NCI-H345 (cell line): ENCODE results near the gene UBTF.
A peak's percentile ranks its signal among the peaks of the same experiment; 100 is the strongest.
"Not testable (repeated sequence)": the region's sequence is repeated elsewhere in the genome, so short reads cannot be mapped to it uniquely, and the experiment has no call there.

Source experiments
- DNase-seq: peaks from one replicate; lab custom pipeline; 2025; lab: John Stamatoyannopoulos, UW

Gene UBTF

DNA sequence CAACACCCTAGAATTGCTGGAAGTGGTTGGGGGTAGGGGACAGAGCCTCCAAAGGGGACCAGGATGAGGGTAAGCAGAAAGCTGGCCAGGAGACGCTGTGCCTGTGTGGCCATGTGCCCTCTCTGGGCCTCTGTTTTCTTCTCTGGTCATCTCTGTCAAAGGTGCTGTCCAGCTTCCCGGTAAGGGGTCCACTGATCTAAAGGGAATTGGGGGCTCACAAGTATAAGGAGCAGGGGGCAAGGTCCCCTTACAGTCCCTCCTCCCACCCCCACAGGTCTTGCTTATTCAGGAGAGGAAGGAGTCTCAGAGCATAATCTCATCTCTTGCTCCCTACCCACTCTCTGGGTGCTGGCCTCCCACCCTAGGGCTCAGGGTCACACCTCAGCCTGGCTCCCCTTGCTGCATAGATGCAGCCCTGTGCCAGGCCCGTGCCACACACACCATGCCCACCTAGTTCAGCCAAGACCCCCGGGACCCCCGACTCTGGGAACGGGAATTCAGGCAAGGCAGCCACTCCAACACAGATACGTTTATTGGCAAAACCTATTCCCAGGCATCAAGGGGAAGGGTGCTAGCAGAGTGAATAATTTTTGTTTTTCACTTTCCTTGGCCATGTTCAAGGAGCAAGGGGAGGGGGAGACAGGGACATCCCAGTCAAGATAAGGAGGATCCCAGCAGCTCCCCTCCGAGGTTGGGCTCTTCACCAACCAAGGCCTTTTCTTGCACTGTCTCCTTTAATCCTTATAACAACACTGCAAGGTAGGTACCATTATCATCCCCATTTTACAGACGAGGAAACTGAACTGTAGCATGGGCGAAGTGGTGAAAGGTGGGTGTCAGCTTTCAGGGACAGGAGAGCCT lies 28.6 kb upstream of the UBTF start:
- no peak for DNase-seq

DNA sequence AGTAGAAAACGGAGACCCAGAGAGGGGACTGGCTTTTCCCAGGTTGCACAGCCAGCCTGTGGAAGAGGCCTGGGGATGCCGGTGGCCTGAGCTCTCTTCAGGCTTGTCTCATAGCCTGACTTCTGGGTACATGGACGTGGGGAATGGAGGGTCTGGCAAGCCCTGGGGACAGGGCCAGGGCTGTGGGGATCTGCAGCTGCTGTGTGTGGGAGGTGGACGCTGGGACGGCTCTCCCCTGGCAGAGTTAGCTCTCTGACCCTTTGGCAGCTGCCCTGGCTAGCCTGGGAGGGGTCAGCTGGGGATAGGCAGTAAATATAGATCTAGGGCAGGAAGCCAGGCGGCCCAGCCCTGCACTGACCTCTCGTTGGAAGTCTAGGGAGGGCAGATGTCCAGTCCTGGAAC lies 28.0 kb upstream of the UBTF start:
- DNase-seq: no peak

DNA sequence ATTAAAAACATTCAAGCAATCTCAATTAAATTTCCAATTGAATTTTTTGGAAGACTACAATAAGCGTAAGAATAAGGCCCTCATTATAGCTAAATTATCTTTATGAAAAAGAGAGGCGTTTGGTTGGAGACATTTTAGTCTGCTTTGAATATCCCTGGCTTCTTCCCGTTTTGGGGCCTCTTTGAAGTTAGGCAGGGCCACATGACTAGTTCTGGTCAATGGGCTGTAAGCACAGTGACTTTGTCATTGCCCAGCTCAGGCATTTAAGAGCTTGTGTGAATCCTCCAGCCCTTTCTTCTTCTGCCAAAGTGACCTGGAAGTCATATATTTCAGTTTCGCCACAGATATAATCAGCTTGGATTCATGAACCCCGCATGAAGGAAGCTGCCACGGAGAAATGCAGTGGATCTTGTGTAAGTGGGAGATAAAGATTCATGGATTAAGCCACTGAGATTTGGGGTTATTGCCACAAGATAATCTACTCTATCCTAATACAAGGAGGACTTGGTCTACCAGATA lies 21.7 kb upstream of the UBTF start:
- no peak for DNase-seq

DNA sequence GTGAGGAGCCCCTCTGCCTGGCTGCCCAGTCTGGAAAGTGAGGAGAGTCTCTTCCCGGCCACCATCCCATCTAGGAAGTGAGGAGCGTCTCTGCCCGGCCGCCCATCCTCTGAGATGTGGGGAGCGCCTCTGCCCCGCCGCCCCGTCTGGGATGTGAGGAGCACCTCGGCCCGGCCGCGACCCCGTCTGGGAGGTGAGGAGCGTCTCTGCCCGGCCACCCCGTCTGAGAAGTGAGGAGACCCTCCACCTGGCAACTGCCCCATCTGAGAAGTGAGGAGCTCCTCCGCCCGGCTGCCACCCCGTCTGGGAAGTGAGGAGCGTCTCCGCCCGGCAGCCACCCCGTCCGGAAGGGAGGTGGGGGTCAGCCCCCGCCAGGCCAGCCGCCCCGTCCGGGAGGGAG lies 18.4 kb upstream of the UBTF start:
- DNase-seq: not testable (repeated sequence)

DNA sequence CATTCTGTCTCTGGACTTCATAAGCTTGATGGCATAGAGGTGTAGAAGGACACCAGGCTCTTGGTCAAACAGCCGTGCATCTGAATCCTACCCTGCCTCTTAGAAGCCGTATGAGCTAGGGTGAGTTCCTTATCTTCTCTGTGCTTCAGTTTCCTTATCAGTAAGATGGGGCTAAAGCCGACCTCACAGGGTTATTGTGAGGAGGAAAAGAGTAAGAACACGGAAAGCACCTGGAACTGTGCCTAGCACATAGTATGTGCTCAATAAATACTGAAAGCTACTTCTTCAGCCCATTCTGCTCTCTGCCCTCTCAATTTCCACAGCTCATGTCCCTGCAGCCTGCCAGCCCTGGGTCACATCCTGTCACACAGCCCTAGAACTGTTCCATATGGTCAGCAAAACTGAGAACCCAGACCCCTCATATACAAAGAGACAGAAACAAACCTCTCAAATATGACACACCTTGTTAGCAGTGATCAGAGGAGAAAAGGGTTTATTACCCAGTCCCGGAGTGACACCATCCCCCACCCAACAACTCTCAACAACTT lies 17.0 kb upstream of the UBTF start:
- no peak for DNase-seq

DNA sequence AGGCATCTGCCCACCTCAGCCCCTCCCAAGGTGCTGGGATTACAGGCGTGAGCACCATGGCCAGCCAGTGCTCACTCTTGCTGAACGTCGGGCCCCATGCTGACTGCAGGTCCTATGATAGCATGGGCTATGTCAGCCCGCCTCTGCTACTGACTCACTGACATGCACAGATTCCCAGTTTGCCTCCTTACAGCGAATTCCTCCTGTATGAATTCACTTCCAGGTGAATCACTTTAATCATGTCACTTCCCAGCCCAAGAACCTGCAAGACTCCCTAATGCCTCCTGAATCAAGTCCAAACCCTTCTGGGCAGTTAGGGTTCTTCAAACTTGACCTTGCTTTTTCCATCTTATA lies 16.1 kb upstream of the UBTF start:
- no peak for DNase-seq

DNA sequence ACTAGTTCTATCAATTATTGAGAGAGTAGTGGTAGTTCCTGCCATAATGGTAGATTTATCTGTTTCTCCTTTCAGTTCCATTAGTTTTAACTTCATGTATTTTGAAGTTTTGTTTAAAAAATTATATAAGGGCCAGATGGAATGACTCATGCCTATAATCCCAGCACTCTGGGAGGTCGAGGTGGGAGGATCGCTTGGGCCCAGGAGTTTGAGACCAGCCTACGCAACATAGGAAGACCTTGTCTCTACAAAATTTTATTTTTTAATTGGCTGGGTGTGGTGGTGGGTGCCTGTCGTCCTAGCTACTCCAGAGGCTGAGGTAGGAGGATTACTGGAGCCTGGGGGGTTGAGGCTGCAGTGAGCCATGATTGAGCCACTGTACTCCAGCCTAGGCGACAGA lies 14.1 kb upstream of the UBTF start:
- DNase-seq: no peak

DNA sequence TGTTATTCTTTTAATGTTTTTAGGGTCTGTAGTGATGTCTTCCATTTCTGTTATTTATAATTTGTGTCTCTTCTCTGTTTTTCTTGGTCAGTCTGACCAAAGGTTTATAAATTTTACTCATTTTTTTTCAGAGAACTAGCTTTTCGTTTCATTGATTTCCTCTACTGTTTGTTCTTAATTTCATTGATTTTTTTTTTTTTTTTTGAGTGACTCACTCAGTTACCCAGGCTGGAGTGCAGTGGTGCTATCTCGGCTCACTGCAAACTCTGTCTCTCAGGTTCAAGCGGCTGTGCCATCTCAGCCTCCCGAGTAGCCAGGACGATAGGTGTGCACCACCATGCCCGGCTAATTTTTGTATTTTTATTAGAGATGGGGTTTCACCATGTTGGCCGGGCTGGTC lies 12.6 kb upstream of the UBTF start:
- DNase-seq: no peak

DNA sequence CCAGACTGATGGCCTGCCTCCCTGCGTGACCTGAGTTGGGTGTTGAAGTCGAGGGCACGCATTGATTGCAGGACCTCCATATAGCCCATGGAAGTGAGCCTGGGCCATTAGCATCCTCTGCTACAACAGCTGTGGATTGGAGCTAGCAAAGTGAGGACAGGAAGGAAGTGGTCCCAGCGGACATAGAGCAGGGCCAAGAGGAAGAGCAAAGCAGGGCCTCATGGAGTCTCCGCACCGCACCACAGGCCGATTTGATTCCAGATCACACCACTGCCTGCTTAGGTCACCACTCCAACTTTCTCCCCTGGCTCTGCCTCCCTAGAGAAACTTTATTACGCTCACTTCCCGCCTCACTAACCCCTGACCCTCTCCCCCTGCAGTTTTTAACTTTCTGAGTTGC lies 10.7 kb upstream of the UBTF start:
- DNase-seq: no peak

DNA sequence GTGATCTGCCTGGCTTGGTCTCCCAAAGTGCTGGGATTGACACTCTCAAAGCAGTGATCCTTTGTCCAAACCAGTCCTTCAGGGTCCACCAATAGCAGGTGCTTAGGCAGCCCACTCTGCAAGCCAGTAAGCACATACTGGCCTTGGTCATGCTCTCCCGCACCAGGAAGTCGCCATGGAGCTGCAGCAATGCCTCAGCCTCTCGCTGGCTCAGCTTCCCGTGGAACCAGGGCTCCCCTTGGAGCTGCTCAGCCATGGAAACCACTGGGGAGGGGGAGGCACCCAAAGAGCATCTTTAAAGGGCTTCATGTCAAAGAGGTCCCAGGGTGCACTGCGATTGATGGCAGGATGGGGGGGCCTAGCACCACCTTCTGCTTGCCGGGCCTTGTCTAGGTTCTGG lies 9.6 kb upstream of the UBTF start:
- DNase-seq: no peak

DNA sequence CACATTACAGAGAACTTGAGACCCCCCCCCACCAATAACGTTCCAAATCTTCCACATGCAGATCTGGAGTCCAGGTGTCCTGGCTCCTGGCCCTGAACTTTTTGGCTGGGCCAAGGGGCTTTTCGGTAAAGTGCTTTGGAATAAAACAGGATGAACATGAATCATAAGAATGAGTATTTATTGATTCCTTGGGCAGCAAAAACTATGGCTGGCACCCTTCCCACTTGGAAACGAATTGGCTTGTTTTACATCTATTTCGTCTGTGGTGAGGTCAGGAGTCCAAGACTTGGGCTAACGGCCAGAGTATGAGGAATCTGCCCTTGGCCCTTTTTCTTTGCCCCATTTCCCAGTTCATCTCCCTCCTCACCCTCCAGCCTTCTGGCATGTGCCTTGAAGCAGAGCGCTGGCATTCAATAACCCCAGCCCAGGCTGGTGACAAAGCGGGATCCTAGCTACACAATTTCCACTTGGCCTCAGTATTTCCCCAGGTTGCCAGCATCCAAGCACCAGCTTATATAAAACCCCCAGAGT lies 4.1 kb upstream of the UBTF start:
- DNase-seq: no peak

DNA sequence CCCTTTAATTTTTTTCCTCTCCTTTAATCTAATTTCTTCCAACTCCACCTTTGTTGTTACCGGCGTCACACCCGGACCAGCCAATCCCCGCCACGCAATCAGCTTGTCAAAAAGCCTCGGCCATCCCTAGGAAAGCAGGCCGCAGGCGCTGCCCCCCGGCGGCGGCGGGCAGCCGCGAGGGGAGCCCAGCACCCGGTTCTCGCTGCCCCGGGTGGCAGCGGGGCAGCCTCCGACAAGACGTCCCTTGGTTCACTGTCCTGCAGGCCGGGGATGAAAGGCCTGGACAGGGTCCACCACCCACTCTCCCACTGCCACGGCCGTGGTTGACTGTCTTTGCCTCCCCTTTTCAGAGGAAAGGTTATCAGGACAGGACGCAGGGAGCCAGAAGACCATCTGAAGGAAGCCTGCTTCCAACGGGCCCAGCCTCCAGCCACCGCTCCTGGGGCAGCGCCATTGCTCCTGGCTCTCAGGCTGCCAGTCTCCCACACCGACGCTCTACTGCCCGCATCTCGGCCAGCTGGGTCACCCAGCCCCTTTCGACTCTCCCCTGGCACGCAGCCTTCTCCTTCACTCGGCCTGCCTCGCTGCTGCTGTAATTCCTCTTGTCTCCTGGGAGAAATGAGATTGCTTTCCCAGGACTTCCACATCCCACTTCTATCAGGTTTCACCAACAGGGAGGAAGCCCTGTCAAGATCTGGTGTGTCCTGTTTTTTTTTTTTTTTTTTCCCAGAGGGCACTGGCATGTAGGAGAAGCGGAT lies 2.8 kb upstream of the UBTF start:
- DNase-seq: peak; percentile 85

DNA sequence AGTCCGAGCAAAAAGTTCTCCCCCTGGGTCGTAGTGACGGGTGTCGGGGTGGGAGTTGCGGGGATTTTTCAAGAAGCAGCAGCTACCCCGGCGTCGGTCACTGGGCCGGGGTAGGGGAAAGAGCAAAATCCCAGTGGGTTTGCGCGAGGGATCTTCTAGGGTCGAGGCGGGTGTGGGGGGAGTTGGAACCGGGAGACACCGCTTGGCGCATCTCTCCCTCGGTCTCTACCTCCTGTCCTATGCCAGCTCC lies 2.3 kb upstream of the UBTF start:
- no peak for DNase-seq

DNA sequence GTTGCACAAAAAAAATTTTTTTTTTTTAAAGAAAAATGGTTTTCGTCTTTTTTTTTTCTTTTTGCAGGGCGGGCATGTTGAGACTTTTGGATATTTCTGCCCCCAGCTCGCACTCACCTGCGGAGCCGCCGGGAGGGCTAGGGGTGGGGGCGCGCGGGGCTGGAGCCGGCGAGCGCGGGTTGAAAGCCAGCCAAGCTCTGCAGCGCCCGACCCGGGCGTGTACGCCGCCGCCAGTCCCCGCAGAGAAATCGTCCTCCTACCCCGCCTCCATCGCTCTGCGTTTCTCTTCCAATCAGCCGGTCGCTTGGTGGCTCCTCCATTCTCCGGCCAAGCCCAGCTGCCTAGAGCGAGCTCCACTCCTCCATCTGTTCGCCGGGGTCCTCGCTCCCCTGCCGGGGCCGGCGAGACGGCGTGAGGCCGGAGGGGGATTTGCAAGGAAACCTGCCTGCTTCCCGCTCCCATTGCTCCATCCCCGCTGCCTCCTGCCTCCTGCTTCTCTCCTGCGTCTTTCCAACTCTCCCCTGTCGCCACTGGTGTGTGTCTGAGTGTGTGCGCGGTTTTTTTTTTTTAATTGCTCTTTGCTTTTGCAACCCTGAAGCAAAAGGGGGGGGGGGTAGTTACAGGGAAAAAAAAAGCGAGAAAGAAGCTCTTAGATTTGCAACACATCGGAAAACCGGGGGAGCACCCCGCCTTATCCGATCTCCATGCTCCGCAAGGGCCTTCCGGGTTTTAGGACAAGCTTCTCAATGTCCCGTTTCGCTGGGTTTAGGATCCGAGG lies 1.8 kb upstream of the UBTF start:
- peak; percentile 79 for DNase-seq

DNA sequence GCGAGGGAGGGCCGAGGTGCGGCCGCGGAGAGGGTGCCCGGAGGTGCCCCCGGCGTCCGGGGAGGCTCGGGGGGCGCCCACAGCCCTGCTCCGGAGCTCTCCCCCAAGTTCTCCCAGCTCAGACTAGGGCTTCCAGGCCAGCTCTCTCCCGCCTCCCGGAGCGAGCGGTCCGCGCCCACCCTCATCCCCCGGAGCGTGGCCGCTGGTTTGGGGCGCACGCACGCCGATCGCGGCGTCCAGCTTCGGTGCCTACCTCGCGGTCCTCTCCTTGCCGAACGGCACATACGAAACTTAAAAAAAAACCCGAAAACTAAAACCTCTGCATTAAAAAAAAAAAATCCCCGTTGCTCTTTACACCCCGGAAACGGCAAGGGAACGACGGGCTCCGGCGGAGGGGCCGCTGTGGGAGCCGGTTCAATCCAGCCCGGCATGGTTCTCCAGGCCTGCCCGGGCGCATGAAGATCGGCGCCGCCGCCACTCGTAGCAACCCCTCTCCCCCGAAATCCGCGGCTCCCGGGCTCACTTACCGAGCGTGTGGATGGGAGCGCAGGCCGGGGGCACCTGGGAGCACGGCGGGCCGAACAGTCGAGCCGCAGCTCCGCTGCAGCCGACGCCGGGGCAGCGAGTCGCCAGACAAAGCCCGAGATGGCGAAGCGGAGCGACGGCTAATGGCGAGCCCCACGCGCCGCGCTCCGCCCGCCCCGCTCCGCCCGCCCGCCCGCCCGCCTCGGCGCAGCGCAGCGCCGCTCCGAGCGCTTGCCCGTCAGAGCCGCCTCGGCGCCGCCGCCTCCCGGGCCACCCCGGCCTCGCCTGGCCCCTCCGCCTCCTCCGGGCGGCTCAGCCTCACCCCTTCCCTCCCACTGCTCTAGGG lies 973 bp upstream of the UBTF start:
- DNase-seq: peak; percentile 50

DNA sequence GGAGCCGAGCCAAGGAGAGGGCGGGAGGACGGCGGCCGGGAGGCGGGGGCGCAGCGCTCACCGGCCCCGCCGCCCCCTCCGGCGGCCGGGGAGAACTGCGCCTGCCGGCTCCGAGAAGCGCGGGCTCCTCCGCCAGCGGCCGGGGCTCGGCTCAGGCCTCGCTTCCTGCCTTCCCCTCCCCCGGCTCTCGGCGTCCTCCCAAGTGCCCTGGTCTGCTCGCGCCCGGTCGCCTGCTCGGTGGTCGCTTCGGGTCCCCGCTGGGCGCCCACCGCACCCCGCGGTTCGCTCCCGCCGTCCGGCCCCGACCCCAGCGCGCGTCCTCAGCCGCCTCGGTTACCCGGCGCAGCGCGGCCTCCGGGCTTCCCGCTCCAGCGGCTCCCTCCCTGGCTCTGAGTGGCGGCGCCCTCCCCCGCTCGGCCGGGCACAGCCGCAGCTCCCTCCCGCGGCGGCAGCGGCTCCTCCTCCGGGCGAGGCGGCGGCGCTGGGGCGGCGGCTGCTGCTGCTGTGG lies 313 bp downstream of the UBTF start:
- DNase-seq: peak; percentile 66

DNA sequence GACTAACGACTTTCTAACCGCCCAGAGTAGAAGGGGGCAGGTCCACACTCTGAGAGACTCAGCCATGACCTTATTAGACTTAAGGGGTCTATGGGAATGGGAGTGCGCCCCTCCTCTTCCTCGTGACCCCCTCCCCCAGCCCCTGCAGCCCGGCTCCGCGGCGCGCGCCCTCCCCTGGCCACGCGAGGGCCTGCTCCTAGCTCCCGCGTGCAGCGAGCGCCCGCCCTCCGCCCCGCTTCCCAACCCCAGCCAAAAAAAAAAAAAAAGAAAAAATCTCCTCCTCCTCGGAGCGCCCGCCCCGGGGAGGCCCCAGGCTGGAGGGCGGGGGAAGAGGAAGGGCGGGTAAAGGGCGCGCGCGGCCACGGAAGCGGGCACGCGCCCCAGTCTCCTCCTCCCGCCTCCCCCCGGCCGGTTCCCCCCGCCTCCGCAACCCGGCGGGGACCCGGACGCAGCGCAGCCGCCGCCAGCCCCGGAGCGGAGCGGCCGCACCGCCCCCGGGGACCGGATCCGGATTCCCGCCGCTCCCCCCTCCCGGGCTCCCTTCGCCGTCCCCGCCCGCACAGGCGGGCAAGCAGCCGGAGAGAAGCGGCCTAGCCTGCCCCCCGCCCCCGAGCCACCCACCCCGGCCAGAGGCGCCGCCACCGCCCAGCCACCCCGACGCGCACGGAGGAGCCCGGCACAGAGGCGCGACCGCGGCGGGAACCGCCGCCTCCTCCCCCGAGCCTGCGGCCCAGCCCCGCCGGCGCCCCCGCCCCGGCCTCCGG lies 949 bp downstream of the UBTF start:
- peak; percentile 93 for DNase-seq

DNA sequence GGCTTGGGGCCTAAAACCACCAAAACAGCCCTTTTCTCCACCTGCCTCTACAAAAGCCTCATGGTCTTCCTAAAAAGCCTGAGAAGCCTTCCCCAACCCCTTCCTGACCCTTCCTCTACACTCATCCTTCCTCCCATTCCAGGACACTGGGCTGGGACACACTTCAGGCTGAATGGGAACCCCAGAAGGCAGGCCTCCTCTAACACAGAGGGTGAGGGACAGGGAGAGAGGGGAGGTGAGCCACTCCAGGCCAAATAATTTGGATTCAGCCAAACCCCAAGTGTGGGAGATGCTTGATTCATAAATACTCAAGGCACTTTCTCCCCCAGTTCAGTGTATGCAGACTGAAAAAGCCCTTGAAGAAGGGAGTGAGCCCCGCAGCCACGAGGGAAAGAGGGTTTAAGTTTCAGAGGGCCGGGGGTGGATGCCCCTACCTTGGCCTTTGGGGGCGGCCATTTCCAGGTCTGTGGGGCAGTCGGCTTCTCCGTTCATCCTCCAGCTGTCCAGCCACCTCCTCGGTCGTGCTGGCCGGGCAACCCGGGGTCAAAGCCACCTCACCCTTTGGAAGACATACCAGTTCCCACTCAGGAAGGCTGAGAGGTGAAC lies 1.6 kb downstream of the UBTF start:
- no peak for DNase-seq

DNA sequence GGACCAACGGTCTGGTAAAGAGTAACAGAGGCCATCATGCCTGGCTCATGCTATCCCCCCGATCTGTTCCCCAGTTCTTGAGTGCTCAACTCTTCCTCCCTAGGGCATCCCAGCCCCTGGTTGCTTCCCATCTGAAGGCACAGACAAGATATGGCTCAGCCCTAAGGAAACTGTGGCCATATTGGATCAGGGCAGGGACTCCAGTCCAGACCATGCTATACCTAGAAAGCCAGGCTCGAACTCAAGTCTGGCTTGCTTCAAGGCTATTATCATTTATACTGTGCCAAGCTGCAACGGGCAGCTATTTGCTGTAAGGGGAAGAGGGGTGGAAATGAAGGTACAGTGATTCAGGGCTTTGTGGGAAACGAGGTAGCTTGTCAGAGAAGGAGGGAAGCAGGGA lies 2.8 kb downstream of the UBTF start:
- DNase-seq: no peak

DNA sequence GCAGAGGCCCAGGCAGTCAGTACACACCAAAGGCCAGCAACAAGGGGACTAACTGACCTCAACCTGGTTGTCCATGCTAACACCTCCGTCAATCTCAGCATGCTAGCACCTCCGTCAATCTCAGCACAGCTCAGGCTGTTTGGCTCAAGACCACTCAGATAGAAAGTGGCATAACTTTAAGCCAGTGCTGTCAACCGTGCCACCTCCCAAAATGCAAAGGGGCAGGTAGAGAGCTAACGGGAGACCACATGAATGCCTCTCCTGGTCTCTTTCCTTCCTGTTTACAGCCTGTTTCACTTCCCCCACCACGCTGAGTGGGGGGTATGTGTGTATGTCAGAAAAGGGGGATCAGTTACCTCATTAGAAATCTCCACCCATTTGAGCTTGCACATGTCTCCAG lies 3.3 kb downstream of the UBTF start:
- no peak for DNase-seq
